HT-29 (cell line): ENCODE data around the gene FAM76A. TPM values are rescaled to one million over a fixed set of nuclear protein-coding genes. Genes with fewer than 3 reads are reported as not detected.
"Not testable (repeated sequence)": the region's sequence is repeated elsewhere in the genome, so short reads cannot be mapped to it uniquely, and the experiment has no call there.

Source experiments
- DNase-seq: peaks from one replicate; pipeline ENCODE4 v3.0.0-alpha.2; 2015; ENCODE audit warnings: low spot score
- small RNA-seq: library from RNA; depleted of rRNA; stranded (forward); fragments of <200 nt; gene quantifications from one replicate; pipeline ENCODE3, GENCODE V24; 2014
- total RNA-seq: library from RNA; depleted of rRNA; stranded (reverse); fragments of >200 nt; shearing (Covaris generic); gene quantifications from 2 replicates; pipeline ENCODE4 v1.2.3, GENCODE V29; 2014; rRNA removed

FAM76A gene
- total RNA-seq, 1 experiment from 2014 or later = 7.4 TPM

DNA sequence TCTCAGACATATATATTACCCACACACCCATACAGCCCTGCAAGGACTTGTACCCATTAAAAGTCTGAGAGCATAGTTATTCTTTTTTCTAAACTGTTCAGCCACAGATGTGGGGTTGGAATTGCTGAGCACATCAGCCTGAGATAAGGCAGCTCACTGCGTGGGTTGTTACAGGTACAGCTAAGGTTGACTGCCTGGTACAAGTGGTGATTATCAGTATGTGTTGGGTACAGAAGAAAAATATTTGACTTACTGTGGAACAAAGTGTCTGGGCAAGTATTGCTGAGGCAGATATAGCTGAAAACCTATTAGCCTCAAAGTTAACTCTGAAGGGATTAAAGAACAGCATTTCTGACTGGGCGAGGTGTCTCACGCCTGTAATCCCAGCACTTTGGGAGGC, 52.3 kb downstream of the FAM76A start:
- DNase-seq = no peak

DNA sequence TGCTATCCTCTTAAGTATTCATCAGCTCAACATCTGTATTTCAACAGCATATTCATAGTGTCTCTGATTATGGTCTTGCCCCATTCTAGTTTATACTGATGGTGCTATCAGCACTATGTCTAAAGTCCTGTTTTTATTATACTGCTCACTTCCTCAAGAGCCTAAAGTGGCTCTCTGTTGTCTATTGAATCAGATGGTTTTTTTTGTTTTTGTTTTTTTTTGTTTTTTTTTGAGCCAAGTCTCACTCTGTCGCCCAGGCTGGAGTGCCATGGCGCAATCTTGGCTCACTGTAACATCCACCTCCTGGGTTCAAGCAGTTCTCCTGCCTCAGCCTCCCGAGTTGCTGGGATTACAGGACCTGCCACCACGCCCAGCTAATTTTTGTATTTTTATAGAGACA, 53.4 kb downstream of the FAM76A start:
- DNase-seq = no peak

DNA sequence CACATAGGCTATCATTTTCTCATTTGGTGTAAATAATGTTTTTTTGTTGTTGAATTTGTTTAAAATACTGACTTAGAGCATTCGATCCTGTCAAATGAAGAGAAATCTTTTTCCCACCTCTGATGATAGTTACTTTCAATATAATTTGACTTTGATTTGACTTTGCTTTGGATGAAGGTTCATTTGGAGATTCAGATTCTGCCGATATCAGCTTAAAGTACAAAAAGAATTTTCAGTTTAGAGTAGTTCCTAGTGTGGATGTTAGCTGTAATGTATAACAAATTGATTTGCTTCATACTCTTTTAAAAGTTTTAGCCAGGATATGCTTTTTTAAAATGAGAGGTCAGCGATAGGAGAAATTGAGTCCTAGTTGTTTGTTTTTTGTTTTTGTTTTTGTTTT, 57.2 kb downstream of the FAM76A start:
- no peak for DNase-seq

DNA sequence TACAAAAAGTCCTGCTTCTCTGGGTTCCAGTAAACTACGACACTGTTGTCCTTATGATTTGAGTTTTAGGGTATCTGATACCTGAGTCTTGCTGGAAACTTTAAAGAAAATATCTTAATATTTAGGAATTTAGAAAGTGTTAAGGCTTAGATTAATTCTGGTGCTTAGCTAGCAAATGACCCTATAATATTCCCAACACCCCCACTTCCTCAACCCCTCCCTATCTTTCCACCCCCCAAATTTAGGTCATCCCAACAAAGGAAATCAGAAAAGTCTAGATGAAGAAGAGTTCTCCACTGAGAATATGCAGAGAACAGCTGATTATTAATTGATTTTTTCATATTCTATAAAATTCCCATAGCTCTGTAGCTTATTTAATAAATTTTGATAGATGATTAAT, 58.9 kb downstream of the FAM76A start:
- no peak for DNase-seq

DNA sequence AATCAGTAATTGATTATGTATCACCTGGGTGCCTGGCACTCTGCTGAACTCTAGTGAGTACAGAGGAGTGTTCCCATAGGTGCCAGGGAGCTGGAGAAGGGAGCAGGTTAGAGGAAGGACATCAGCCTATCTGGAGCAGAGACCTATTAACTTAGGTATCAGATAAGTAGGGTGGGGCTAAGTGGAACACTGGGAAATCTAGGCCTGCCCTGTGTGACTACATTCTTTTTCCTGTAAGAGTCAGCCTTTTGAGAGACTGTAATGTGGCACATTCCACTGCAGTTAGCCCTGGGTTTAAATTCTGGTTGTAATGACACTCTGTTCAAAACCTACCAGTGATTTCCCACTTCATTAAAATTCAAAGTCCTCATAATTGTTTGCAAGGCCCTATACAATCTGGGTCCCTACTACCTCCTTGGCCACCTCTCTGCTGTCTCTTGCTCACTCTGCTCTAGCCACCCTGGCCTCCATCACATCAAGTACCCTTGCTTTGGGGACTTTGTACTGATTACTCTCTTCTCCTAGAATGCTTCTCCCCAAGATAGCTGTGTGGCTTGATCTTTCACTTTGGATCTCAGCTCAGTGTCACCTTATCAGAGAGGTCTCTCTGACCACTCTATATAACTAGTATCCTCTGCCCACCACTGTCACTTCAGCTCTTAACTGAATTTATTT, 60.2 kb downstream of the FAM76A start:
- peak; percentile 62 for DNase-seq

DNA sequence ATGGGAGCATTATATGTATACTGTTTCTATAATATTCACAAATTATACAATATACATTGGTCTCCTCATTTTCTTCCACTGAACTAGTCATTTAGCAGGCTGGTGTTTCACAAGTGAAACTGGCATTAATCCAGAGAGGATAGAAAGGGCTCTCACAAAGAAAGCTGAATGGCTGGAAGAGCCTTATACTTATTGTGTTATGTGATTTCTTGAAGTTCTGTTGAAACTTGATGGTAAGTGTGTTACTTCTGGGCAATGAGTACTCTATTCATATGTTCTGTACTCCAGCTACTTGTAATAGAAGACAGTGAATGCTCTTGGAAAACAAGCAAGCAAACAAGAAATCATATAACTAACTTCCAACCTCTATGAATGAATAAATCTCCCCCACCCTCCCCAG, 62.1 kb downstream of the FAM76A start:
- DNase-seq = no peak

DNA sequence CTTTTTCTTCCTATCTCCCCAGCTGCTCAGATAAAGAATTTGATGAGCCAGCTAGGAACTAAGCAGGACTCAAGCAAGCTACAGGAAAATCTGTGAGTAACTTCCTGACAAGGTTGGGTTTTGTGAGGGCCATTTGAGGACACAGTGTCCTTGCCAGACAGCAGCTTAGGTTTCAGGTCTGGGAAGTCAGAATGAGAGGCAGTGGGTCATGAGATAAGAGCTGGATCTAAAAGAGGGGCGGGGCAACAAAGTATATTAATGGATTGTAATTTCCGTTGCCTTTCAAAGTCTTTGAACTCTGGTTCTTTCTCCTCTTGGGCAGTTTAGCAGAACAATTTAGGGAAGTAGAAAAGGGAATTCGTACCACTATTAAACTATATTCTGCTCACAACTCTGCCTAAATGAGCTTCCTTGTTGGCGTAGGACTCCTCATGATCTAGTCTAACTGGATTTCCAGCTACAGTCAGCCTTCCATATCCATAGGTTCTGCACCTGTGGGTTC, 63.8 kb downstream of the FAM76A start:
- no peak for DNase-seq

DNA sequence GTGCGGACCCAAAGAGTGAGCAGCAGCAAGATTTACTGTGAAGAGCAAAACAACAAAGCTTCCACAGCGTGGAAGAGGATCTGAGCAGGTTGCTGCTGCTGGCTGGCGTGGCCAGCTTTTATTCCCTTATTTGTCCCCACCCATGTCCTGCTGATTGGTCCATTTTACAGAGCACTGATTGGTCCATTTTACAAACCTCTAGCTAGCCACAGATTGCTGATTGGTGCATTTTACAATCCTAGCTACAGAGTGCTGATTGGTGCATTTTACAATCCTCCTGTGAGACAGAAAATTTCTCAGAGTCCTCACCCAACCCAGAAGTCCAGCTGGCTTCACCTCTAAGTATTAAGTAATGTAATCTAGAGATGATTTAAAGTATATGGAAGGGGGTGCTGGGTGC, 64.5 kb downstream of the FAM76A start:
- not testable (repeated sequence) for DNase-seq

DNA sequence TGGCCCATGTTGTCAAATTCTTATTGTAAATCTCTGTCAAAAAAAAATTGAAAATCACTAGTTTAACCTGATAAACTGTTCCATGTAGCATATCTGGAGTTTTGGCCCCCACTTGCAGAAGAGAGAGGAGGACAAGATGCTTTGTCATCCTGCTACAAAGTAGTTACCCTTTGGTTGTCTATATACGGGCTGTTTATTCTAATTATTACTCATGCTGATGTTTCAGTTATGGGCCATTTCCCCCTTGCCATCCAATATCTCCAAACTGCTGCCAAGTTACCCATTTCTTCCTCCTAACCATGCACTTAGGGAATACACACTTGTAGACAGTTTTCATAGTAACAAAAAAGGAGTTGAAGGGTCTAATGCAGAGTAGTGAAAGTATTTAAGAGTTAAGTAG, 69.8 kb downstream of the FAM76A start:
- DNase-seq = no peak

DNA sequence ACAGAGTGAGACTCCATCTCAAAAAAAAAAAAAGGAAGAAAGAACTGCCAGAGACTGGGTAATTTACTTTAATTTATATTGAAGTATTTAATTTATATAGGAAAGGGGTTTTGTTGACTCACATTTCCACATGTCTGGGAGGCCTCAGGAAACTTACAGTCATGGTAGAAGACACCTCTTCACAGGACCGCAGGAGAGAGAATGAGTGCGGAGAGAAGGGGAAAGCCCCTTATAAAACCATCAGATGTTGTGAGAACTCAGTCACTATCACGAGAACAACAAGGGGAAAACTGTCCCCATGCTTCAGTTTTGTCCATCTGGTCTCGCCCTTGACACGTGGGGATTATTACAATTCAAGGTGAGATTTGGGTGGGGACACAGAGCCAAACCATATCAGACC, 79.0 kb downstream of the FAM76A start:
- DNase-seq = no peak

DNA sequence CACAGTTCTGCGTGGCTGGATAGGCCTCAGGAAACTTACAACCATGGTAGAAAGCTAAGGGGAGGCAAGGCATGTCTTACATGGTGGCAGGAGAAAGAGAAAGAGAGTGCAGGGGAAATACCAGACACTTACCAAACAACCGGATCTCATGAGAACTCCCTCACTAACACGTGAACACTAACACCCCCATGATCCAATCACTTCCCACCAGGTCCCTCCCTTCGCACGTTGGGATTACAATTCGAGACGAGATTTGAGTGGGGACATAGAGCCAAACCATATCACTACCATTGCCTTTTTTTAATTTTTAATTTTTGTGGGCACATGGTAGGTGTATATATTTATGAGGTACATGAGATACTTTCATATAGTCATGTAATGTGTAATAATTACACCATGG, 81.0 kb downstream of the FAM76A start:
- DNase-seq = no peak

DNA sequence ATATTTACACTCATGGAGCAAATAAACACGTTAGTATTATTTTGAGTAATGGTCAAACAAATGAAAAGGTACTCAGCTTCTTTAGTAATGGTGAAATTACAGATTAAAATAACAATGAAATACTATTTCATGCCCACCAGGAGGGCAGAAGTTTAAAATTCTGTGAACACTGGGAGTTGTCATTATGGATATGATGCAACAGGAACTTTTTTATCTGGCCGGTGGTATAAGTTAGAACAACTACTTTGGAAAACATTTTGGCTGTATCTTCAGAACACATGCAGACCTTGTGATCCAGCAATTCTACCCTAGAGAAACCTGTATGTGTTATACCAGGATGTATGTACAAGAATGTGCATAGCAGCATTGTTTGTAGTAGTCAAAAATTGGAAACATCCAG, 81.6 kb downstream of the FAM76A start:
- no peak for DNase-seq

DNA sequence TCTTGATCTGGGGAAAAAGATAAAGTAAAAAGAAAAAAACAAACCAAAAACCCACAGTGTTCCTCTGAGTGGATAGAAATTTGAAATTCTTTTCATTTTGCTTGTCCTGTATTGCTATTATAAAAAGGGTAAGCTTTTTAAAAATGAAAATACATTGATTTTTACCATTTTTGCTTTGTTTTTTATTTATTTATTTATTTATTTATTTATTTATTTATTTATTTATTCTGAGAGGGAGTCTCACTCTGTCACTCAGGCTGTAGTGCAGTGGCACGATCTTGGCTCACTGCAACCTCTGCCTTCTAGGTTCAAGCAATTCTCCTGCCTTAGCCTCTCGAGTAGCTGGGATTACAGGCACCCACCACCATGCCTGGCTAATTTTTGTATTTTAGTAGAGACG, 82.4 kb downstream of the FAM76A start:
- DNase-seq = not testable (repeated sequence)

DNA sequence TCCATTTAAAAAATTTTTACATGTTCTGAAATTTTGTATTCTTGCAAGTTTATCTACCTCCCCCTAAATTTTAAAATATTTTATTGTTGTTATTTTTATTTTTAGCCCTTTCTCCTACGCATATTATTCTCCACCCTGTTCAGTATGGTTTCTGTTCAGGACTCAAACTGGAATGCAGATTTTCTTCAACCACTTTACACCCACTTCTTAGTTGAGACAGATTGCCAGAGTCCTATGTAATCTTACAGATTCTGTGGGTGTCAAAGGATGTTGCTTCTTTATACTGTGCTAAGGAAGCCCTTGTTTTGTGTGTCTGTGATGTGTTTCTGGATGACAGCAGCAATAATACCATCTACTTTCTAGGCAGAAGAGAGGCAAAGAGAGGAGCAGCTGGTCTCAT, 84.1 kb downstream of the FAM76A start:
- no peak for DNase-seq

DNA sequence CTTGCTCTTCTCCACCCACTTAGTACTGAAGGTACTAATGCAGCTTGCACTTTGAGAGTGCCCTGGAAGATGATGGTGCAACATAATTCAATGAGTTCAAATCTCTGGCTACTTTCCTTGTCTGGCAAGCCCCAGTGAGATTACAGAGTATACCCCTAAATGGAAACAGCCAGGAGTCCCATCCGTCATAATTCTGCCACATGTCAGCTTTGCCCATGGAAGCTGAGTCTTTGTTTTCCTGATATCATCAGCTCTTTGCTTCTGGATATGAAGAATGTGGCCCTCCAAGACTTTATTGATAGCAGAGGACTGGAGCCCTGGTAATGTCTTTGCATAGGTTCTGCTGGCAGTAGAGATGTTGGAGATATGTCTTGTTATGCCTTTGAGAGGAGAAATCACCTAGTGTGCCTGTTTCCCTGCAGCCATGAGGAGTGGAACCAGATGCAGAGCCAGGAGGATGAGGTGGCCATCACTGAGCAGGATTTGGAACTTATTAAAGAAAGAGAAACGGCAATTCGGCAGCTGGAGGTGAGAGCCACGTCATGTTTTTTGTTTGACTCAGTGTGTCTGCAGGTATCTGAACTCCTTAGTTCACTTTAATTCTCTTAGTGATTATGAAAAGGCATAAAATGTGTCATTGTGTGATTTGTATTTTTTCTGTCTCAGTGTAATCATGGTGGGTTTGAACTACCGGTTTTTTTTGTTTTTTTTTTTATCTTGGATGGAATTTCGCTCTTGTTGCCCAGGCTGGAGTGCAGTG, 86.2 kb downstream of the FAM76A start:
- no peak for DNase-seq

Small RNA genes within 50 kb of the gene (small RNA-seq; reads per million reads assigned to genes)
- gene AL020997.2 (not detected), gene RNU6-424P (not detected)

Other genes starting within 250 kb of the FAM76A start
- 21.5 and 23.9 TPM in 2 replicates for gene WASF2, start 235.8 kb upstream of the FAM76A start, total RNA-seq
- 12.2 and 20.4 TPM in 2 replicates for gene AHDC1, start 121.8 kb upstream of the FAM76A start, total RNA-seq
- not detected in 2 replicates for gene FGR, start 90.8 kb upstream of the FAM76A start, total RNA-seq
- gene IFI6, start 53.8 kb upstream of the FAM76A start, total RNA-seq = 84.5 and 178 TPM in 2 replicates
- gene STX12, start 47.3 kb downstream of the FAM76A start, total RNA-seq = 16.3 and 18.7 TPM in 2 replicates
- gene PPP1R8, start 104.8 kb downstream of the FAM76A start, total RNA-seq = 58.5 and 70.1 TPM in 2 replicates
- 0.28 TPM in 1 of 2 replicates, not detected in the other for gene THEMIS2, start 146.6 kb downstream of the FAM76A start, total RNA-seq
- 53.5 and 57.5 TPM in 2 replicates for gene RPA2, start 188.6 kb downstream of the FAM76A start, total RNA-seq
- gene SMPDL3B, start 209.0 kb downstream of the FAM76A start, total RNA-seq = 16.2 and 18.2 TPM in 2 replicates
- 3.1 and 3.3 TPM in 2 replicates for gene XKR8, start 234.0 kb downstream of the FAM76A start, total RNA-seq